Astrocyte (in vitro differentiated cells and primary cell): ENCODE measurements around the gene EIF4B.

Experiments used
- EZH2 ChIP-seq: IDR thresholded peaks from 2 replicates; pipeline ENCODE4 v1.6.1; 2012; ENCODE audit warnings: mild to moderate bottlenecking, low read length, inconsistent platforms; ENCODE audit not compliant: insufficient read depth
- TF ChIP-seq, protein P1 (sequence below): IDR thresholded peaks from 2 replicates; pipeline ENCODE4 v1.5.1; 2011; ENCODE audit warnings: low read depth, mild to moderate bottlenecking, inconsistent platforms, low read length, moderate library complexity; ENCODE audit not compliant: insufficient read depth

DNA sequence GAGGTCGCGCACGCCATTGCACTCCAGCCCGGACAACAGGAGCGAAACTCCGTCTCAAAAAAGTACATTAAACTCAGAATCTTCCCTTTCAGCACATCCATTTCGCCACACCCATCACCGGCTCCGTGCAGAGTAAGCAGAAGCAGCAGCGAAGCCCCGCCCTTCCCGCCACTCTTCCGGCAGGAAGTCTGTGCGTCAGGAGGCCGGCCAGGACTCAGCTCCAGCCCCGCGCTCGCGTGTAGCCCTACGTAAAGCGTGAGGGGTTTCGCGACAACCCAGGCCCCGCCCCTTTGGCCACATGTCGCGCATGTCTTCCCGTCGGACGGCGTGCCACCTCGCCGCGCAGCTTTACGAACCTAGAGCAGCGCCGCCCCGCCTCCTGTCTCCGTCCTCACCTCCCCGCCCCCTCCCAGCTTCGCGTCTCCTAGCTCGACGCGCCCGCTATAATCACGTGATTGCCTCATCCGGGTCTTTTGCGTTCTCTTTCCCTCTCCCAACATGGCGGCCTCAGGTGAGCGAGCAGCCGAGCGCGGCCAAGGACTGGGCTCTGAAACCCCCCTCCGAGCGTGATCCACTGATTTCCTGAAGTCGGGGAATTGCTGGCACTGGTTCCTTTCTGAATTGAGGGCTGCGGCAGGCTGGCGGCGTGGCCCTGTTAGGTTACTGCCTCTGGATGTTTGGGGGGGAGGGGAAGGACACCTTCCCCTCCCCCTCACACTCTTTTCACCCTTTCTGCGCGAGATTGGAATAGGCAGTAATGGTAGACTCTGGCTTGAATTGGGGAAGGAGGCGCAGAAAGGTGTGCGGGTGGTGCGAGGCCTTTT is at the start of gene EIF4B:
- TF ChIP-seq, protein P1, sequence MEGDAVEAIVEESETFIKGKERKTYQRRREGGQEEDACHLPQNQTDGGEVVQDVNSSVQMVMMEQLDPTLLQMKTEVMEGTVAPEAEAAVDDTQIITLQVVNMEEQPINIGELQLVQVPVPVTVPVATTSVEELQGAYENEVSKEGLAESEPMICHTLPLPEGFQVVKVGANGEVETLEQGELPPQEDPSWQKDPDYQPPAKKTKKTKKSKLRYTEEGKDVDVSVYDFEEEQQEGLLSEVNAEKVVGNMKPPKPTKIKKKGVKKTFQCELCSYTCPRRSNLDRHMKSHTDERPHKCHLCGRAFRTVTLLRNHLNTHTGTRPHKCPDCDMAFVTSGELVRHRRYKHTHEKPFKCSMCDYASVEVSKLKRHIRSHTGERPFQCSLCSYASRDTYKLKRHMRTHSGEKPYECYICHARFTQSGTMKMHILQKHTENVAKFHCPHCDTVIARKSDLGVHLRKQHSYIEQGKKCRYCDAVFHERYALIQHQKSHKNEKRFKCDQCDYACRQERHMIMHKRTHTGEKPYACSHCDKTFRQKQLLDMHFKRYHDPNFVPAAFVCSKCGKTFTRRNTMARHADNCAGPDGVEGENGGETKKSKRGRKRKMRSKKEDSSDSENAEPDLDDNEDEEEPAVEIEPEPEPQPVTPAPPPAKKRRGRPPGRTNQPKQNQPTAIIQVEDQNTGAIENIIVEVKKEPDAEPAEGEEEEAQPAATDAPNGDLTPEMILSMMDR = no peak
- TF ChIP-seq EZH2 = no peak
